BLaER1 (cell line): ENCODE measurements around the gene IGFBP3.

Source experiments
- H3K27ac ChIP-seq: shearing (Covaris generic); formaldehyde crosslinking; 2 replicates; pipeline ENCODE4 v1.8.1; 2022
- H3K27me3 ChIP-seq: shearing (Covaris generic); formaldehyde crosslinking; 2 replicates; pipeline ENCODE4 v1.8.1; 2022
- H3K36me3 ChIP-seq: shearing (Covaris generic); formaldehyde crosslinking; 2 replicates; pipeline ENCODE4 v1.8.1; 2022
- H3K4me1 ChIP-seq: shearing (Covaris generic); formaldehyde crosslinking; 2 replicates; pipeline ENCODE4 v1.8.1; 2022
- H3K4me2 ChIP-seq: shearing (Covaris generic); formaldehyde crosslinking; 2 replicates; pipeline ENCODE4 v1.8.1; 2022
- H3K4me3 ChIP-seq: shearing (Covaris generic); formaldehyde crosslinking; 2 replicates; pipeline ENCODE4 v1.8.1; 2022
- H3K9ac ChIP-seq: shearing (Covaris generic); formaldehyde crosslinking; 2 replicates; pipeline ENCODE4 v1.8.1; 2022
- H3K9me3 ChIP-seq: shearing (Covaris generic); formaldehyde crosslinking; 2 replicates; pipeline ENCODE4 v1.8.1; 2022
- H4K20me1 ChIP-seq: shearing (Covaris generic); formaldehyde crosslinking; 2 replicates; pipeline ENCODE4 v1.8.1; 2022
- Cebpa-rat ChIP-seq: shearing (Covaris generic); IDR thresholded peaks from 2 replicates; pipeline ENCODE4 v1.8.1; 2022

Gene IGFBP3

DNA sequence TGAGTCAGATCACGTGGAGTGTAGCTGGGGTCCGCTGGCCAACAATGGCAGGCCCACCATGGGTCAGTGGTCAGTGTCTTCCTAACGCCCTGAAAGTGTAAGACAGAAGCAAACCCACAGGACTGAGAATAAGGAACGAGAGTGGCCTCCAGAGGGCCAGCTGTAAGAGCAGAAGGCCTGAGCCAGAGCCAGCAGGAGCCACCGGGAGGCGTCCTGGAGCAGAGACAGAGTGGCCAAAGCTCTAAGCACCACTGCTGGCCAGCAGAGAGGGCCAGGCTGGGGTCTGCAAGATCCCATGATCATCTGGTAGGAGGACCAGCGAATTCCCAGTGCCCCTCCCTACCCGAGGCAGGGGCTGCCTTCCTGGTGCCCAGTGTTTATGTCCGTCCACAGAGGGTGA lies 57.4 kb downstream of the IGFBP3 start:
- no peaks in the 10 kb centered on the region for H3K36me3 ChIP-seq
- H3K27me3 ChIP-seq = no peaks in the 10 kb centered on the region
- H3K9me3 ChIP-seq = no peaks in the 10 kb centered on the region
- TF ChIP-seq Cebpa-rat = no peak
- H3K27ac ChIP-seq = no peak overlapping the region
- H3K4me3 ChIP-seq = no peak overlapping the region
- no peaks in the 10 kb centered on the region for H4K20me1 ChIP-seq
- no peak overlapping the region for H3K4me2 ChIP-seq
- no peak overlapping the region for H3K9ac ChIP-seq
- peaks cover 8% of the 10 kb centered on the region; the same call in 1 of the 2 replicates for H3K4me1 ChIP-seq
